WTC11 (cell line): ENCODE measurements around the gene DNAI1. TPM values are rescaled to one million over a fixed set of nuclear protein-coding genes. Genes with fewer than 3 reads are reported as not detected.

Experiments
- ATAC-seq: fragments of 200-7000 bp; cut with Tn5 transposase; 2 replicates; pipeline ENCODE4 v1.10.0; 2021; ENCODE audit warnings: mild to moderate bottlenecking, moderate library complexity
- CTCF ChIA-PET: fragments of 300-600 bp; sonication (Branson Sonifier 250); formaldehyde crosslinking; loops from one replicate; lab custom pipeline; 2021; ENCODE audit warnings: antibody characterized with exemption; lab: Charles Lee
- POLR2A ChIA-PET: fragments of 350-600 bp; sonication (Branson Sonifier 250); formaldehyde crosslinking; loops from one replicate; lab custom pipeline; 2021; ENCODE audit warnings: antibody characterized with exemption; lab: Charles Lee
- DNase-seq: peaks from one replicate; pipeline ENCODE4 v3.0.0; 2021; ENCODE audit warnings: low spot score
- H3K27ac Mint-ChIP-seq: 2 replicates; pipeline ENCODE4 v1.8.0; 2021; ENCODE audit warnings: mixed read lengths
- H3K27me3 Mint-ChIP-seq: 2 replicates; pipeline ENCODE4 v1.8.0; 2021; ENCODE audit warnings: low read depth, mild to moderate bottlenecking, moderate library complexity, mixed read lengths
- H3K36me3 Mint-ChIP-seq: 2 replicates; pipeline ENCODE4 v1.8.0; 2021; ENCODE audit warnings: mixed read lengths
- H3K4me1 Mint-ChIP-seq: 2 replicates; pipeline ENCODE4 v1.8.0; 2022; ENCODE audit warnings: mixed read lengths
- H3K4me3 Mint-ChIP-seq: 2 replicates; pipeline ENCODE4 v1.8.0; 2021; ENCODE audit warnings: mild to moderate bottlenecking, moderate library complexity, mixed read lengths
- H3K9me3 Mint-ChIP-seq: 2 replicates; pipeline ENCODE4 v1.8.0; 2021; ENCODE audit warnings: mixed read lengths
- ATF1 ChIP-seq: sonication (generic); formaldehyde crosslinking; IDR thresholded peaks from 2 replicates; pipeline ENCODE4 v1.8.1; 2023; ENCODE audit warnings: mild to moderate bottlenecking, moderate library complexity, missing genetic modification reagents
- CTCF ChIP-seq: fragments of 200-600 bp; IDR thresholded peaks from 2 replicates; pipeline ENCODE4 v1.8.0; 2022; ENCODE audit warnings: antibody characterized with exemption
- E2F5 ChIP-seq: sonication (generic); formaldehyde crosslinking; IDR thresholded peaks from 2 replicates; pipeline ENCODE4 v1.8.1; 2022; ENCODE audit warnings: mild to moderate bottlenecking, moderate library complexity, missing genetic modification reagents
- ELF4 ChIP-seq: sonication (generic); formaldehyde crosslinking; IDR thresholded peaks from 2 replicates; pipeline ENCODE4 v1.8.1; 2022; ENCODE audit warnings: low read depth, mild to moderate bottlenecking, moderate library complexity, missing genetic modification reagents
- FOXJ3 ChIP-seq: sonication (generic); formaldehyde crosslinking; IDR thresholded peaks from 2 replicates; pipeline ENCODE4 v1.9.0; 2021; ENCODE audit warnings: missing genetic modification reagents, mild to moderate bottlenecking, borderline replicate concordance
- MAX ChIP-seq: sonication (generic); formaldehyde crosslinking; IDR thresholded peaks from 2 replicates; pipeline ENCODE4 v1.8.0; 2022; ENCODE audit warnings: mild to moderate bottlenecking, missing genetic modification reagents
- MLX ChIP-seq: sonication (generic); formaldehyde crosslinking; IDR thresholded peaks from 2 replicates; pipeline ENCODE4 v1.8.1; 2023; ENCODE audit warnings: mild to moderate bottlenecking, missing genetic modification reagents, moderate library complexity
- PREB ChIP-seq: sonication (generic); formaldehyde crosslinking; IDR thresholded peaks from 2 replicates; pipeline ENCODE4 v1.8.1; 2022; ENCODE audit warnings: mild to moderate bottlenecking, missing genetic modification reagents, moderate library complexity, borderline replicate concordance
- PRRX2 ChIP-seq: fragments of 250-450 bp; sonication (Bioruptor Pico); IDR thresholded peaks from 2 replicates; pipeline ENCODE4 v1.8.0; 2021; ENCODE audit warnings: mild to moderate bottlenecking
- SOX15 ChIP-seq: fragments of 250-450 bp; sonication (Bioruptor Pico); IDR thresholded peaks from 2 replicates; pipeline ENCODE4 v1.9.0; 2021; ENCODE audit warnings: mild to moderate bottlenecking
- TEAD4 ChIP-seq: sonication (generic); formaldehyde crosslinking; IDR thresholded peaks from 2 replicates; pipeline ENCODE4 v1.8.0; 2022; ENCODE audit warnings: mild to moderate bottlenecking, missing genetic modification reagents
- USF1 ChIP-seq: sonication (generic); formaldehyde crosslinking; IDR thresholded peaks from 2 replicates; pipeline ENCODE4 v1.8.0; 2022; ENCODE audit warnings: mild to moderate bottlenecking, missing genetic modification reagents
- ZNF121 ChIP-seq: sonication (generic); formaldehyde crosslinking; IDR thresholded peaks from 2 replicates; pipeline ENCODE4 v1.8.0; 2023; ENCODE audit warnings: missing genetic modification reagents
- ZNF416 ChIP-seq: fragments of 250-450 bp; sonication (Bioruptor Pico); IDR thresholded peaks from 2 replicates; pipeline ENCODE4 v1.9.0; 2021; ENCODE audit warnings: mild to moderate bottlenecking, inconsistent platforms
- ZNF512 ChIP-seq: sonication (generic); formaldehyde crosslinking; IDR thresholded peaks from 2 replicates; pipeline ENCODE4 v1.8.1; 2022; ENCODE audit warnings: missing genetic modification reagents, borderline replicate concordance
- total RNA-seq: library from RNA; stranded (reverse); gene quantifications from 3 replicates; pipeline ENCODE4 v1.2.3, GENCODE V29; 2021

Gene DNAI1
- total RNA-seq, 1 experiment from 2014 or later: 2.1 TPM

- TF ChIP-seq USF1 (CRISPR knock-in tag) (no peak), MLX (no peak), ZNF121 (no peak), SOX15 (CRISPR knock-in tag) (no peak)
Measured at GRCh38 chr9:34517185-34517584, 58.6 kb downstream of the DNAI1 start (continued).

- Mint-ChIP-seq H3K9me3 (no peaks in the 10 kb centered on the region), H3K36me3 (no peaks in the 10 kb centered on the region), H3K4me1 (peaks cover 27% of the 10 kb centered on the region), H3K4me3 (no peak overlapping the region), H3K27me3 (peaks cover 10% of the 10 kb centered on the region), H3K27ac (no peak overlapping the region)
- ChIA-PET CTCF (interaction anchor here (1.5 to 2.2 kb wide), 2 partner anchors 73 to 114 kb away, joined by 6 to 15 read pairs; no protein-coding TSS in a partner anchor), POLR2A (interaction anchor here (1.1 kb wide), 1 partner anchor 12 kb away, joined by 3 read pairs; no protein-coding TSS in a partner anchor)
- TF ChIP-seq ZNF512 (CRISPR knock-in tag) (no peak), FOXJ3 (CRISPR knock-in tag) (no peak), TEAD4 (CRISPR knock-in tag) (no peak), USF1 (CRISPR knock-in tag) (no peak), PRRX2 (CRISPR knock-in tag) (no peak), E2F5 (CRISPR knock-in tag) (no peak), ELF4 (CRISPR knock-in tag) (no peak), CTCF (no peak), MAX (CRISPR knock-in tag) (no peak)
- DNase-seq (no peak), ATAC-seq (no peak)
Measured at GRCh38 chr9:34518110-34518616, 59.6 kb downstream of the DNAI1 start.

GRCh38 chr9:34518896-34519295, 60.3 kb downstream of the DNAI1 start:
- POLR2A ChIA-PET: interaction anchor here (1.1 kb wide), 1 partner anchor 13 kb away, joined by 3 read pairs; no protein-coding TSS in a partner anchor
- no peak overlapping the region for H3K4me3 Mint-ChIP-seq
- TF ChIP-seq ATF1 (CRISPR knock-in tag): no peak
- TF ChIP-seq PREB: no peak
- no peak for TF ChIP-seq ZNF416

More at GRCh38 chr9:34518896-34519295, 60.3 kb downstream of the DNAI1 start:
- no peak overlapping the region for H3K27ac Mint-ChIP-seq
- H3K36me3 Mint-ChIP-seq: no peaks in the 10 kb centered on the region
- ATAC-seq: no peak
- CTCF ChIA-PET: interaction anchor here (0.7 to 2.2 kb wide), 16 partner anchors 9 to 115 kb away, joined by 3 to 25 read pairs (median 6); partner anchors contain the start of gene ARID3C
- H3K27me3 Mint-ChIP-seq: peaks cover 13% of the 10 kb centered on the region
- no peak for DNase-seq
- peaks cover 25% of the 10 kb centered on the region for H3K4me1 Mint-ChIP-seq
- H3K9me3 Mint-ChIP-seq: no peaks in the 10 kb centered on the region
